GM12875 (cell line): Measurements from ENCODE around the gene ACTRT1.

ENCODE experiments used
- H3K4me3 ChIP-seq: one replicate; pipeline ENCODE4 v1.5.1; 2011; ENCODE audit warnings: low read depth, low read length, control low read depth
- CTCF ChIP-seq: IDR thresholded peaks from 2 replicates; pipeline ENCODE4 v1.5.1; 2011; ENCODE audit warnings: low read depth, mild to moderate bottlenecking, control low read depth, inconsistent platforms, low read length, moderate library complexity, borderline replicate concordance; ENCODE audit not compliant: insufficient read depth

The ACTRT1 gene

GRCh38 chrX:128019218-128019617, 33.0 kb downstream of the ACTRT1 start:
- H3K4me3 ChIP-seq = no peak overlapping the region
- TF ChIP-seq CTCF = no peak

GRCh38 chrX:128012015-128012414, 40.2 kb downstream of the ACTRT1 start:
- H3K4me3 ChIP-seq = no peak overlapping the region
- TF ChIP-seq CTCF = no peak

- H3K4me3 ChIP-seq = no peak overlapping the region
- no peak for TF ChIP-seq CTCF
These were observed 44.3 kb downstream of the ACTRT1 start for GRCh38 chrX:128007882-128008281.
